Omental fat pad (tissue), 4 donors: ENCODE measurements around the gene UBE2F. TPM values are rescaled to one million over a fixed set of nuclear protein-coding genes. Genes with fewer than 3 reads are reported as not detected.
A peak's percentile ranks its signal among the peaks of the same experiment; 100 is the strongest.

Experiments used
- ATAC-seq: fragments of 150-250 bp; one replicate; pipeline ENCODE4 v1.9.1; 2016; ENCODE audit warnings: mild to moderate bottlenecking, moderate library complexity; ENCODE audit not compliant: low FRiP score
- DNase-seq: peaks from one replicate; pipeline ENCODE4 v3.0.0-alpha.2; 2019; ENCODE audit warnings: low spot score
- CTCF ChIP-seq, 3 donors: fragments of 450-650 bp; IDR thresholded peaks; one replicate each; pipeline ENCODE4 v1.5.1; 2016 to 2017; ENCODE audit warnings: antibody characterized with exemption in 3 of 3, mild to moderate bottlenecking in 3 of 3, moderate library complexity in 2 of 3
- total RNA-seq, 4 donors: library from RNA; depleted of rRNA; stranded (reverse); fragments of >200 nt; gene quantifications; one replicate each; pipeline ENCODE4 v1.1.0, GENCODE V29; 2016

Gene UBE2F
- total RNA-seq, result 10 to 100 TPM; 36.3 to 59.9 (median 51.3) TPM

GRCh38 chr2:237966565-237967462 is at the start of gene UBE2F:
Gene UBE2F, plus strand, starts transcription at chr2:237967014. Its CDS starts 6,094 bp downstream, at chr2:237973108.
- no peak for TF ChIP-seq CTCF (IDR thresholded peaks at IDR 0.05)
- peak; percentile 96 for ATAC-seq
- DNase-seq, result peak; percentile 92

DNA sequence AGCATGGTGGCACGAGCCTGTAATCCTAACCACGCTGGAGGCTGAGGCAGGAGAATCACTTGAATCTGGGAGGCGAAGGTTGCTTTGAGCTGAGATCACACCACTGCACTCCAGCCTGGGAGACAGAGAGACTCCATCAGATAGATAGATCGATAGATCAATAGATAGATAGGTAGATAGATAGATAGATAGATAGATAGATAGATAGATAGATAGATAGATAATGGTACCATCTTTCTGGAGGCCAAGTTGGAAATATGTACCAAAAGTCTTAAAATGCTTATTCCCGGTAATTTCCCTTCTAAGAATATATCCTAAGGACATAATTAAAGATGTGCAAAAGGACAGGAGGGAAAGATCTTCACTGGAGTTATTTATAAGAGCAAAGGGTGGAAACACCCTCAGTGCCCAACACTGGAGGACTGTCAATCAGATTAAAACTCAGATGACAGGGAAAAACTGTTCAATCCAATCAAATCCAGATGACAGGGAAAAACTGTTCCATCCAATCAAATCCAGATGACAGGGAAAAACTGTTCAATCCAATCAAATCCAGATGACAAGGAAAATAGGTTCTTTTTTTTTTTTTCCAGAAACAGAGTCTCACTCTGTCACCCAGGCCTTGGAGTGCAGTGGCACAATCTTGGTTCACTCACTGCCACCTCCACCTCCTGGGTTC is 49.0 kb upstream of the UBE2F start:
- TF ChIP-seq CTCF (IDR thresholded peaks at IDR 0.05), result no peak

GRCh38 chr2:237919593-237919992 is 47.2 kb upstream of the UBE2F start:
- DNase-seq (no peak), ATAC-seq (no peak)
- no peak for TF ChIP-seq CTCF (IDR thresholded peaks at IDR 0.05)

More for the DNA sequence above, 49.0 kb upstream of the UBE2F start:
- DNase-seq (no peak), ATAC-seq (no peak)

DNA sequence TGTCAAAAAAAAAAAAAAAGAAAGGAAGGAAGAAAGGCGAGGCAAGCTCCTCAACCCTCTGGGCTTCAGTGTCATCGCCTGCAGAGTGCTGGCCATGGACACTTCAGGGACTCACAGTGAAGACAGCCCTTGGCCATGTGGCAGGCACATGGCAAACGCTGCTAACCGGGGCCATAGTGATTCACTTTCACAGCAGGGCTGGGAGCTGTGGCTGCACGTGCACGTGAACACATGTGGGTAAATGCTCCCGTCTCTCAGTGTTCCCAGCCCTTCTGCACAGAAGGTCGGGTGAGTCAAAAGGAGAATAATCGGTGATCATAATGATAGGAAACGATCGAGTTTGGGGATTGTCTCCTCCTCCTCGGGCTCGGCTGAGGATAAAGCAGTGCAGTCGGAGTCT is 46.1 kb upstream of the UBE2F start:
- TF ChIP-seq CTCF (IDR thresholded peaks at IDR 0.05), result no peak
- ATAC-seq (no peak), DNase-seq (no peak)

GRCh38 chr2:237921967-237922492 is 44.8 kb upstream of the UBE2F start:
- no peak for TF ChIP-seq CTCF (IDR thresholded peaks at IDR 0.05)
- DNase-seq (no peak), ATAC-seq (no peak)

DNA sequence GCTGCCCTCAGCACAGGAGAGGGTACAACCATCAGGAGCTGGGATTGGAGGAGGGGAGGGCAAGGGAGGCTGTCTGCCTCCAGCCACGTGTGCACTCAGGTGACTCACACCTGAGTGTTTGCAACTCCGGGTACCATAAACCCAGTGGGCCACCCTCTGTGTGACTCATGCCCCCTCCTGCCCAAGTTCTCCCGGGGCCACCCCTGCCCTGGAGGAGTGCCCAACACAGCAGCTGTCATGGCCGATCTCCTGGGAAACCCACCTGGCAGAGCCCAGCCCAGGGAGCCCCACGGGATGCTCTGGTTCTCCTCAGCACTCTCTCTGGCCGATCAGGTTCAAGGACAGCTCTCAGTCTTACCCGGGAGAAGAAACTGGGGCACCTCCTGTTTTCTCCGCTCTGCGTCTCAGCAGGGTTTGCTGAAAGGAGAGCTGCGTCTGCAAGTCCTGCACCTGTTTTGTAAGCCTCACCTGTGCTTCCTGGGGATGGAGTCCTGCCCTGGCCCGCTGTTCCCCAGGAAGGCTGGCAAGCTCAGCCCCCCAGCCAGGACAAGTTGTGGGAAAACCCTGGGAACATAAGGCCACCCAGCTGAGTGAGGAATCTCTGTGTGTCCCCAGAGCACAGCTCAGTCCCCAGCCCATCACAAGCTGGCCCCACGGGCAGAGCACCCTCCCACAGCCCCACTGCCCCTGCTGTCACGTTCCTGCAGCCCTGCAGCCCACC is 44.0 kb upstream of the UBE2F start:
- DNase-seq, result no peak
- no peak for TF ChIP-seq CTCF (IDR thresholded peaks at IDR 0.05)
- ATAC-seq, result peak; percentile 38
